ENCODE data around the gene TRIM2. TPM values are rescaled to one million over a fixed set of nuclear protein-coding genes. Genes with fewer than 3 reads are reported as not detected.

TRIM2 gene
- total RNA-seq, 4 donors from 2014 or later, result 5.8 to 18.9 (median 14.9) TPM

DNA sequence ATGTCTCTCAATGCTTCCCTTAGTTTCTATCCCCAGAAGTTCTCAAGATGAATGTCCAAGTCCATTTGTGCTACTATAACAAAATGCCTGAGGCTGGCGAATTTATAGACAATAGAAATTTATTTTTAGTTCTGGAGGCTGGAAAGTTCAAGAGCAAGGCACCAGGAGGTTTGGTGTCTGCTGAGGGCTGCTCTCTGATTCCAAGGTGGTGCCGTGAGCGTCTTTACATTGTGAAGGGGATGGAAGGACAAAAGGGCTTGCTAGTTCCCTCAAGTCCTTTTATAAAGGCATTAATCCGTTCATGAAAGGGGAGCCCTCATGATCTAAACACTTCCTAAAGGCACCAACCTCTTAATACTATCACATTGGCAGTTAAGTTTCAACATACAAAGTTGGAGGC lies 12.3 kb downstream of the TRIM2 start:
- TF ChIP-seq, protein P1, sequence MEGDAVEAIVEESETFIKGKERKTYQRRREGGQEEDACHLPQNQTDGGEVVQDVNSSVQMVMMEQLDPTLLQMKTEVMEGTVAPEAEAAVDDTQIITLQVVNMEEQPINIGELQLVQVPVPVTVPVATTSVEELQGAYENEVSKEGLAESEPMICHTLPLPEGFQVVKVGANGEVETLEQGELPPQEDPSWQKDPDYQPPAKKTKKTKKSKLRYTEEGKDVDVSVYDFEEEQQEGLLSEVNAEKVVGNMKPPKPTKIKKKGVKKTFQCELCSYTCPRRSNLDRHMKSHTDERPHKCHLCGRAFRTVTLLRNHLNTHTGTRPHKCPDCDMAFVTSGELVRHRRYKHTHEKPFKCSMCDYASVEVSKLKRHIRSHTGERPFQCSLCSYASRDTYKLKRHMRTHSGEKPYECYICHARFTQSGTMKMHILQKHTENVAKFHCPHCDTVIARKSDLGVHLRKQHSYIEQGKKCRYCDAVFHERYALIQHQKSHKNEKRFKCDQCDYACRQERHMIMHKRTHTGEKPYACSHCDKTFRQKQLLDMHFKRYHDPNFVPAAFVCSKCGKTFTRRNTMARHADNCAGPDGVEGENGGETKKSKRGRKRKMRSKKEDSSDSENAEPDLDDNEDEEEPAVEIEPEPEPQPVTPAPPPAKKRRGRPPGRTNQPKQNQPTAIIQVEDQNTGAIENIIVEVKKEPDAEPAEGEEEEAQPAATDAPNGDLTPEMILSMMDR (IDR thresholded peaks at IDR 0.05), result no peak
- TF ChIP-seq POLR2A (IDR thresholded peaks at IDR 0.05), result no peak
- DNase-seq, result no peak
- Histone ChIP-seq H3K27me3 (no peaks in the 10 kb centered on the region), H3K36me3 (no peaks in the 10 kb centered on the region), H3K27ac (no peak overlapping the region), H3K4me3 (no peak overlapping the region), H3K4me1 (peaks cover 0 to 16% (median 0%) of the 10 kb centered on the region in 3 donors), H3K9me3 (no peaks in the 10 kb centered on the region)
- 64 to 80% methylated on average over 4 of the region's 4 CpGs for WGBS, 2 donors
- intact Hi-C loops (cut with DNase I), result no loop called here

DNA sequence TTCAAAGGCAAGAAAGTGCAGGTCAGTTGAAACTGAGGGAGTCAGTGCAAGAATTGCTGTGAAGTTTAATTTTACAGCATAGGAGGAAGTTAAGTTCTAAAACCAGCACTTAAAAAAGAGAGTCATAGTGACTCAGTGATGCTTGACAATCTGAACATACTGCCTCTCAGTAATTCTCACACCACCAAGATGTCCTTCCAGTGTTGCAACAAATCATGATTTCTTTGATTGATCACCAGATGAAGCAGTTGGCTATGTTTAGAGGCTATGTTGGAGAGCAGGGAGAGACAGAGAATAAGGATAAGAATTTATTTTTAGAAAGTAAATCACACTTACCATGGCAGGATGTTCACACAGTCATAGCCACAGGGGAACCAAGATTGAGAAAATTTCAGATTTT lies 13.2 kb downstream of the TRIM2 start:
- H3K27ac ChIP-seq, result no peak overlapping the region

DNA sequence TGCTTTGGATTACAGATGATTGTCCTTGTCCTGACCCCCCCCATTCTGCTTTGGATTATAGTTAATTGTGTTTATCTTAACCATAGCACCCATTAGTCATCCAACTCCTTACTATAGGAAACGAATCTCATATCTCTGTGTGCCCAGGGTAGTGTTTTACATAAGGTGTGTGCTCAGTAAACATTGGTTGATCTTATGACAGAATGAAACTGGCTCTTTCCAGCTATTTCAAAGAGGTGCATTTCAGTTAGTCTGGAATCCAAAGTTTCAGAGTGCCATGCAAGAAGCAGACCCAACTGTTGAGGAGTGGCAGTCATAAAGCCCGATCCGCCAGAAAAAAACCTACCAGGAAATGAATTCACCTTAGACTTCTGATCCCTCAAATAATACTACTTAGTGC lies 14.7 kb downstream of the TRIM2 start:
- Histone ChIP-seq H3K4me3 (no peak overlapping the region), H3K36me3 (no peaks in the 10 kb centered on the region), H3K4me1 (peaks cover 5 to 24% (median 10%) of the 10 kb centered on the region in 3 donors), H3K27ac (no peak overlapping the region), H3K27me3 (no peaks in the 10 kb centered on the region), H3K9me3 (no peaks in the 10 kb centered on the region)
- TF ChIP-seq, protein P1 (IDR thresholded peaks at IDR 0.05), result no peak
- no peak for TF ChIP-seq POLR2A (IDR thresholded peaks at IDR 0.05)
- WGBS, 2 donors, result 62 to 75% methylated on average over 3 of the region's 3 CpGs
- intact Hi-C loops (cut with DNase I), result no loop called here
- no peak for DNase-seq

More for the DNA sequence above, 13.2 kb downstream of the TRIM2 start:
- no peak overlapping the region for H3K4me3 ChIP-seq
- no peaks in the 10 kb centered on the region for H3K9me3 ChIP-seq
- intact Hi-C loops (cut with DNase I), result no loop called here
- no peaks in the 10 kb centered on the region for H3K36me3 ChIP-seq
- TF ChIP-seq, protein P1 (IDR thresholded peaks at IDR 0.05), result no peak
- TF ChIP-seq POLR2A (IDR thresholded peaks at IDR 0.05), result no peak
- H3K4me1 ChIP-seq, result peaks cover 0 to 20% (median 0%) of the 10 kb centered on the region in 3 donors
- no peak for DNase-seq
- no peaks in the 10 kb centered on the region for H3K27me3 ChIP-seq

DNA sequence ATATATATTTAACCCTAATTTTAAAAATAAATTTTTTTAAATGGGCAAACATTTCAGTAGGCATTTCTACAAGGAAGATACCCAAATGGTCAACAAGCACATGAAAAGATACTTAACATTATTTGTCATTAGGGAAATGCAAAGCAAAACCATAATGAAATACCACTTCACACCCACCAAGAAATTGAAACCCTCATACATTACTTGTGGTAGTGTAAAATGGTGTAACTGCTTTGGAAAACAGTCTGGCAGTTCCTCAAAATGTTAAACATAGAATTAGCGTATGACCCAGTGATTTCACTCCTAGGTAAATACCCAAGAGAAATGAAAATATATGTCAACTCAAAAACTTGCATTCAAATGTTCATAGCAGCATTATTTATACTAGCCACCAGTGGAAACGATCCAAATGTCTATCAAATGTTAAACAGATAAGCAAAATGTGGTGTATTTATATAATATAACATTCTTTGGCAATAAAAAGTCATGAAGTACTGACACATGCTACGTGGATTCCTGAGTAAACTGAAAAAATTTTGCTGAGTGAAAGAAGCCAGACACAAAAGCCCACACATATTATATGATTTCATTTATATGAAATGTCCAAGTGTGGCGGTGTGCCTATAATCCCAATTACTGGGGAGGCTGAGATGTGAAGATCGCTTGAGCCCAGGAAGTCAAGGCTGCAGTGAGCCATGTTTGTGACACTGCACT lies 16.6 kb downstream of the TRIM2 start:
- intact Hi-C loops (cut with DNase I), result no loop called here
- Histone ChIP-seq H3K9me3 (no peaks in the 10 kb centered on the region), H3K27ac (no peak overlapping the region), H3K4me1 (peaks cover 9 to 43% (median 10%) of the 10 kb centered on the region in 3 donors), H3K4me3 (no peak overlapping the region), H3K36me3 (no peaks in the 10 kb centered on the region), H3K27me3 (no peaks in the 10 kb centered on the region)
- WGBS, 2 donors, result 80 to 82% methylated on average over 5 of the region's 5 CpGs
- no peak for DNase-seq
- TF ChIP-seq, protein P1 (IDR thresholded peaks at IDR 0.05), result no peak
- TF ChIP-seq POLR2A (IDR thresholded peaks at IDR 0.05), result no peak

DNA sequence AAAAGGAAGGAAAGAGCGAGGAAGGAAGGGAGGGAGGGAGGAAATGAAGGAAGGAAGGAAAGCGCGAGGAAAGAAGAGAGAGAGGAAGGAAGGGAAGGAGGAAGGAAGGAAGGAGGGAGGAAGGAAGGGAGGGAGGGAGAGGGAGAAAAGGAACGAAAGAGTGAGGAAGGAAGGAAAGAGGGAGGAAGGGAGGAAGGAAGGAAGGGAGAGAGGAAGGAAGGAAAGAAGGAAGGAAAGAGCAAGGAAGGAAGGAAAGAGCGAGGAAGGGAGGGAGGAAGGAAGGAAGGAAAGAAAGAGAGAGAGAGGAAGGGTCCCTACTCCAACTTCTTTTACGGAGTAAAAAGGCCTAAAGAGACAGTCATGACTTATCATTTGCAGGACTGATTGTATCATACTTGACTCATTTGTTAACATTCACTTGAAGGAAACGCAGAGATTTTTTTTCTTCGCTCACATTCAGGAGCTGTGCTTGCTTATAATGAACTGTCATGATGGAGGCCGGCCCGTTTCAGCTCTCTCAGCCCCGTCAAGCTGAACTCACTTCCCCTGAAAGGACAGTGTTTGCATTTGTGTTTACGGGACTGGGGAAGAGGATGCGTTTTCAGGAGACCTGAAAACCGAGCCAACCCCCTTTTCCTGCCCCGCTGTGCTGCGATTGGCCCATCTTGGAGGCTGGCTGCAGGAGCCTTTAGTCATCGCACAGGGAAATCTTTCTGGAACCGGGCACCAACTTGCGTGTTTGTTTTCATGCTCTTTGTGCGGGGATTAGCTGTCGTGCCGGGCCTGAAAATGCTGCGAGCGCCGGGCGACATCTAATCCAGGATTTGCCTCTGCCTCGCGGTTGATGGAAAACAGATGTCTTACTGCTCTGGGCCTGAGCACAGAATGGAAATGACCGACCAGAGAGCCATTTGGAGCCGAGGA lies 17.8 kb downstream of the TRIM2 start:
- H3K27ac ChIP-seq, result peak overlapping the region; percentile 86 to 94 (median 90)
- DNase-seq, result no peak
- intact Hi-C loops (cut with DNase I), result no loop called here
- 14 to 16% methylated on average over 23 to 29 of the region's 30 CpGs for WGBS, 2 donors
- H3K4me1 ChIP-seq, result peaks cover 9 to 46% (median 10%) of the 10 kb centered on the region in 3 donors
- TF ChIP-seq, protein P1 (IDR thresholded peaks at IDR 0.05), result no peak
- TF ChIP-seq POLR2A (IDR thresholded peaks at IDR 0.05), result peak in 2 of 4 donors; percentile 36 to 37
- no peaks in the 10 kb centered on the region for H3K36me3 ChIP-seq
- no peaks in the 10 kb centered on the region for H3K9me3 ChIP-seq
- H3K27me3 ChIP-seq, result no peaks in the 10 kb centered on the region
- peak overlapping the region; percentile 57 to 78 (median 66) for H3K4me3 ChIP-seq
